GM18520 (cell line): ENCODE data around the gene HERC3.

Source experiments
- ATAC-seq: cut with Tn5 transposase; IDR thresholded peaks from one replicate; pipeline ENCODE4 v1.9.1; 2021; ENCODE audit not compliant: unreplicated experiment

HERC3 gene

DNA sequence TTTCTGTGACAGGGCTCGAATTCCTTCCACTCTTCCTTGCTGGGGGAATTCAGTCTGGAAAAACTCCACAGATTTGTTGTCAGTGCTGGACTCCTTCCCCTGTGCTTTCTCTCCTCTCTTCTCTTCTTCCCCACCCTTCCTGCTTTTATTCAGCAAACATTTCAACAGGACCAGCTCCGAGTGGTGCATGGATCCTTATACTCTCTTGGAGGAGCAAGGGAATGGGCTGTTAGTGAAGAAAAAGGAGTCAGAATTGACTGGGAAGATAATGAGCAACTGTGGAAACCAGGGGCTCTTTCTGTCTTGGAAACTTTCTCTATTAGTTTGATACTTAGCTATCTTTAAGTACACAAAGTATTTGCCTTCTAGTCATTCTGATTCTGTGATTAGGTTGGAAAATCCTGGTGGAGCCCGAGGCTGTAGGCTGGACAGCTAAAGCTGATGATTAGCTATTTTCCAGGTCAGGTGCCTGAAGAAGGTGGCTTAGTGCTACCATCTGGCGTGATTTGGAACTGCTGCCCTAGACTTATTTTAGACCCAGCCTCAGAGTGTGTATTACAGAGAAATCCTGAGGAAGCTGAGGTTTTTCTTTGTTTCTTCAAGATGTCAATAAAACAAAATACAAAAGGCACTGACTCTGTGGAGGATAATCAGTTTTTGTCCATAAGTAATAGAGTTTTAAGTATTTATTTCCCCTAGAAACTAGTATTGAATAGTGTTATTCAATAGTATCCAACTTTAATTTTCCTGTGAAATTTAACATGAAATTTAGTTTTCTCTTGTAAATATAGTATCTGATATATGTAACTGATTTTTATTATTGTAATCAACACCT, 67.0 kb downstream of the HERC3 start:
- peak; percentile 62 for ATAC-seq

DNA sequence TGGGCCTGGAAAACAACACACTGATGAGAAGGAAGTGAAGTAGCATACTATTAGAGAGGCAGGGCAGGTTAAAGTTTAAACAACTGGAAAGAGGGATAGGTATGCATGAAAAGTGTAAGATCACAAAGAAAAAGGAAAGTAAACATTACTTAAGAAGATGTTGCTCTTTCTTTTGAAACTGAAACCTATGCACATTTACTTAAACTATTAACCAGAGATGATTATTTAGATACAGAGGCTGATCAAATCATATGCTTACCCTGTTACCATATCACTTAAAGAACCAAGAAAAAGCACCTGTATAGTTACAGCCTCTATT, 67.6 kb downstream of the HERC3 start:
- no peak for ATAC-seq

DNA sequence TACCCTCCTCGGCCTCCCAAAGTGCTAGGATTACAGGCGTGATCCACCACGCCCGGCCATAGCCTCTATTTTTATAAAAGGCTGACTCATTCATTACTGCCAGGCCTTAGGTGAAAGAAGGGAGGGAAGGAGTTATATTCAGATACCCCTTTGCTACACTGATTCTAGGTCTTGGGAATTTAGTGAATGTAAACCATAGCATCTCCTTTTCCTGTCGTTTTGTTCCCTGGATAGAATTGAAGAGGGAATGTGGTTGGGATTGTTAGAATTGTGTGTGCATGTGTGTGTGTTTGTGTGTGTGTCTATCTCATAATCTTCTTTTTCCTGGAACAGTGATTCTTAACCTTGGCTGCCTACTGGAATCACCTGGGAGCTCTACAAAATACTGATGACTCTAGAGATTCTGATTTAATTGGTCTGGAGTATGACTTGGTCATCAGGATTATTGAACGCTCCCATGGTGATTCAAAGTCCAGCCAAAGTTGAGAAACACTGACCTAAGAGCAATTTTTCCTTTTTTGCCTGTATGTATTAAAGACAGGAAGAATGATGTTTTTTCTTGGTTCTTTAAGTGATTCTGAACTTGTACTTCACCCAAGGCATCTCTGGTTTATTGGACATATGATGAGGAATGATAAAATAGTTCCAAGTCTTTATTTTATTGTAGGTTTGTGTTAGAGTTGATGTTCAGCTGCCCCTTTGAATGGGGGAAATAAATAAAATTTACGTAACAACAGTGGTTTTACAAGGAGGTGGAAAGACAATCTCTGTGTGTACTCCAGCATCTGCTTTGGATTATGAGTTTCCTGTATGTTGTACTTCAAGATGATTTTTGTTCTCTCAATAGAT, 68.4 kb downstream of the HERC3 start:
- ATAC-seq = no peak

DNA sequence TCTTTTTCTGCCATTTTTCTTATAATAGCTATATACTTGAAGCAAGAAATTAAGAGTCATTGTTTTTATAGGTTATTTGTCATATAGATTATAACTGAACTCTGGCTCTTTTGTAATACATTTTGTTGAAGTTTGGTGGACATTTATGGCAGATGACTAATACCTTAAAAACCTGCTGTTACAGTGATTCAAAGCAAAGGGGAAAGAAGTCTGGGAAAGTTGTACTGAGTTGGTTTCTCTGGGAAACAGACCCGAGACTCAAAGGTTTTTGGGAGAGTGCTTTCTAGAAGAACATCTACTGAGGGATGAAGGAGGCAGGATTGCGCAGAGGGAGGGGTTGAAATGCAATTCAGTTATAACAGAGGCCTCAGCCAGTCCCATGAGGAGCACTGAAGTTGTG, 69.5 kb downstream of the HERC3 start:
- no peak for ATAC-seq

DNA sequence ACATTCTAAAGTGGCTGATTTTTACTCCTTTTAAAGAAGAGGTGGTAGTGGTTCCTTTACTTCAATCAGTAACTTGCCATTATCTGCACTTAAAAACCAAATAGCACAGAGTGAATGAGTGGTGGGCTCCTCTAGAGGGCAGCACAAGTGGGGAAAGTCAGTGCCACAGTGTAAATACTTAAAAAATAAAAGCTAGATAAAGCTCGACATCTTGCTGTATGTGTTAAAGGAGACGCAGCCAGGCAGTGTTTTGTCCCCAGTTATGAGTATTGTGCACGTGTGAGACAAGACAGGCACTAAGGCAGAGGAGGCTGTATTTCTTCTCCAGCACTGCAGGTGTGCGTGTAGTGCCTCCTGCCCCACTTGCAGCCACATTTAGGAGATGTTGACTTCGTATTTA, 80.7 kb downstream of the HERC3 start:
- no peak for ATAC-seq

DNA sequence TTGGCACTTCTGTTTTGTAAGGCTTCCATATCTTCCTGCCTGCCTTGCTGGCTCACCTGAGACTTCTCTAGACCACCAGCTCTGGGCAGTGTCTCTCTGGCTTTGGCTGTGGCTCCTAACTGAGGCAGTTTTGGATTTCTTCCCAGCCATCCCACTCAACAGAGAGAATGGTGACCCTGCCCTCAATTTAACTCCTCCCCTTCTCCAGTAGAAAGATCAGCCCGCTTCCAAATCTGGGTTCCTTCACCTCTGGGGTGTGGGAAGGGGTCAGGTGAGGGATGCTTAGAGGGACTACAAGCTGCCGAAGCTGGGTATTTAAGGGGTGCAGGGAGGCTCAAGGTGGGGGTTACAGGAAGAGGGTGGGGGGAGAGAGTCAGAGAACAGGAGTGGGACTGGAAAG, 81.6 kb downstream of the HERC3 start:
- ATAC-seq = no peak

DNA sequence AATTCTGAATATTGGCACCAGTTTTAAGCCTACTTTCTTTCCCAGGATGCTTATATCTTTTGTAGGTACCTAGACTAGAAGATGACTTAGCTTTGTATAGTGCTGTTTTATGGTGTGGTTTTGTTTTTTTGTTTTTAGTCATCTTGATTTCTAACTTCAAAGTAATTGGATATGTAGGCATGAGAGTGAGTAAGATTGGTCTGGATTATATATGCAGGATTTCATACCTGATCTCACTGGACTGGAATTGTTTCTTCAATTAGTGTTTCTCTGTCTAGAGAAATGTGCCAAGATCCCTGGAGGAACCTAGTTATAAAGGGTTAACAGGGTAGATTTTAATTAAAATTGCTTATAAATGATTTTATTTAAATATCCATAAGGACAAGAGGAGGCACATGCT, 82.3 kb downstream of the HERC3 start:
- no peak for ATAC-seq

DNA sequence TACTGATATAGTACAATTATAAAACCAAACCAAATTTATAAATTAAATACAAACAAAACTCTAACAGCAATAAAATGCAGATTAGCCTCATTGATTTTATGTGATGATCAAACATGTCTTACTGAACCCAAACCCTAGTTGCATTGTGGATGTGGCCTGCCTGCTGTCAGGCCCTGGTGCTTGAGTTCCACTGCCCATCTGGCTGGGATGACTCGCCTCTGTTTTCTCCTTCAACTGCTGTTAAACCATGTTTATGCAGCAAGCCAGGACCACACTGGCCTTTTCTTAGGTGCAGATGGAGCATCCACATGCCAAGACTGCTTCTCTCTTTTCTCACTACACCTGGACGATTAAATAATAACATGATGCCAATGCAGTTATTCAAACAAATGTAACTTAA, 82.7 kb downstream of the HERC3 start:
- ATAC-seq = no peak

DNA sequence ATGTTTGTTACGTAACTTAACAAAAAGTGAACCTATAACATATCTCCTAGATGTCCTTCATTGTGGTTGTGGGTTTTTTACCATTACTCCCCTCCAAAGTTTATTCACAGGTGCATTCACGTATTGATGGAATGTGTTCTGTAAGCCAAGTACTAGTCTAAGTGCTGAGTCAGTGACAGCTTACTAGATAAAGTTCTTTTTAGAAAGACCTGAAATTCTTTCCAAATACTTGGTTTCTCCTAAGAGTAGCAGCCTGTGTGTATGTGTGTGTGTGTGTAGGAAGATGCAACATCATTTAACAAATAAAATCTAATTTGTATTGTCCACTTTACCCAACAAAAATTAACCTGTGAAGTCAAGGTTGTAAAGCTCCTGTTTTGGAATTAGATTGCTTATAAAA, 83.3 kb downstream of the HERC3 start:
- ATAC-seq = no peak

DNA sequence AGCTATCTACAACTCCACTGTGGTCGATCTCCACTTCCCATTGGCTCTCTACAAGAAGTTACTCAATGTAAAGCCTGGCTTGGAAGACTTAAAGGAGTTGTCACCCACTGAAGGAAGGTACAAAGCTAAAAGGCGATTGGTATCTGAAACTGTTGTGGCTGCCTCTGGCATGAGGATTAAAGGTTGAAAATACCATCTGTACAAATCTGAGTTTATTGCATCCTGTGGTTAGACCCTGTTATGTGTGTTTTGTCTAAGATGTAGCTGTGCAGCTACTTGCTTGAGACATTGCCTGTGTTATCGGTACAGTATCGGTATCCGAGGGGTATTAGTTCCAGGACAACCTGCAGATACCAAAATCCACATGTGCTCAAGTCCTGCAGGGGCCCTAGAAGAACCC, 88.9 kb downstream of the HERC3 start:
- no peak for ATAC-seq

DNA sequence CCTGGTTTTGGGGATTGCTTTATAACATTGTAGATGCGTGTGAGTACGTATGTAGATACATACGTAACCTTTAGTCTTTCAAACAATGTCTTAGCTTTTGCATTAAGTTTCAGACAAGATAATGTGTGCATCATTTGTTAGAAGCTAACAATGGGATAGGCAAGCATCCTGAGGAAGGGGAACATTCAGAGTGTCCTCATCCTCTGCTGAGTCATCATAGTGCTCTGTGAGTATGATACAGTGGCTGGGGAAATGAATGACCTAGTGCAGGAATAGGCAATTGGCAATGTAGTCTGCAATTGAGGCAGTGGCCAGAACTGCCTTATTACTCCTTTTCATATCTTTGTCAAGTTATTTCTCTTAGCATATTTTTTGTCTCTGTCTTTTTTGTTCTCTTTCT, 98.1 kb downstream of the HERC3 start:
- no peak for ATAC-seq

DNA sequence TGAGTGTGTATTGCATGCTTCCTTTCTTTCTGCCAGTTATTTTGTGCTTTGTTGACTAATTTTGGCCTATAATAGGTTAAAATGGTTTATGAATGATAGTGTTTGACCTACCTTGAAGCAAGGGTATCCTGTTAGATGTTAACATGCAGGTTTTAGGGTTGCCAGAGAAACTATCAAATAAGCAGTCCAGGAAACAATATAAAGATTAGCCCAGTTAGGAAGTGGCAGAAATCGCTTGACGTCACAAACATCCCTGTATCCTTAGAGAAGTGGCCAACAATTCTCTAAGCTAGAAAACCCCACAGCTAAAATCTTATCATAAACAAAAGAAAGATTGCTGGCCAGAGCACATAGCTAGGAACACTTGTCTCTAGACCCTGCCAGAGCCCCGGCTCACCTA, 101.5 kb downstream of the HERC3 start:
- ATAC-seq = no peak

DNA sequence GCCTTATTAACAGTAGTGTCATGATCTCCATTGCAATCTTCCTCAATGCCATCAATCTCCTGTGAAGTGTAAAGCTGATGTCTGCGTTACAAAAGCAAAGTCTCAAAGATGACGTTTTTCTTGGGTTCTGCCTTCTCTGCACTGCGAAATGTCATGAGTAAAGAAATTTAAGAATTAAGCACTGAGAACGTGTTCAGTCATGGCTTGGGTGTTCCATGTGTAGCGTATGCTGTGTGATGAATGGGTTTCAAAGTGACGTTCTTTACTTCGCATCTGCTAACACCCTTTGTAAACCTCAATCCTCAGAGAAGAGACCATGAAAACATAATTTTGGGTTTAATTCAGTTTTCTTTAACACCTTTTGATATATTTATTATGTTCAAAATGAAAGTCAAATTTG, 104.3 kb downstream of the HERC3 start:
- no peak for ATAC-seq

DNA sequence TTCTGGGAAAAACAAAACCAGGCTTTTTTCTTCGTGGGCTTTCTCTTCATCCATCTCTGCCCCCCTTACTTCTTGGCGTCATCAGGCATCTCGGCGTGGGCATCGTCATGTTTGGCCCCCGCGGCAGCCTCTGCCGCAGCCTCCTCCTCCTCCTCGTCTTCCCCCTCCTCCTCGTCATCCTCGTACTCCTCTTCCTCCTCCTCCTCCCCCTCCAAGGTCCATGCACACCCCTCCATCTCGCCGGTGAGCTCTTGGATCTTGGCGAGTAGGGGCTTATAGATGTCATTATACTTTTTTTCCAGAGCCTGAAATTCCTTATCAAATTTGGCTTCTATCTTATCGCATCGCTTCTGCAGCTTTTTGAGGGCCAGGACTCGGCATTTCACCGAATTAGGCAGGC, 104.9 kb downstream of the HERC3 start:
- ATAC-seq = no peak

DNA sequence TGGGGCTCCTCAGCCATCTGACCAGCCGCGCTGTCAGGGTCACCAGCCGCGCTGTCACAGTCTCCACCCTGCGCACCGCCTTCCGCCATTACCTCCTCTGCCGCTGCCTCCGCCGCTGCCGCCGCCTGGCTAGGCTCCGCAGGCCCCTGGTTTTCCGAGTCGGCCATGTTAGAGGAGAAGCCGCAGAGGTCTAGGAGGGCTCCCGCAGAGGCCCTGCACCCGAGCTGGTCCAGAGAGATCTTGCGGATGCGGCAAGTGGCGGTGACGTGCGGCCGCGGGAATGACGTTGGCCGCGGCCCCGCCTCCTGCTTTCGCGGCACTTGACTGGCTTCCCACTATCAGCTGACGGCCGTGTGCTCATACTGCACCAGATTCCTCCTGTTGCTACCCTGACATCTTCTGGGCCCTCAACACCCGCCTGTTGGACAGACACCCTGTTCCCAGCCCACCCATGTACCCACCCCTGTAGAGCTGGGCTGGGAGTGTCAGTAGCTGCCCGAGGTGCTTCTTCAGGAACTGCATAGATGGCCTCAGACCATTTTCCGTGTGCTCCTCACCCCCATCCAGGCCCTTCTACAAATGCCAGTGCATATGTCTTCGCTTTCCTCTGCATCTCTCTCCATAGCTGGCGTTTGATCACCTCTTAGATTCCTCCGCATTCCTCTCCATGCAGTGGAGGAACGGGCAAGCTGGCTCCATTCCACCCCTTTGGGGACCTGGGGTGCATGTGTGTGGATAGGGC, 105.5 kb downstream of the HERC3 start, which contains the start of gene NAP1L5:
Gene NAP1L5 (minus strand): TSS at position 242 of the 742 bp plus-strand sequence. CDS start 75 bp downstream, at position 167.
- ATAC-seq = peak; percentile 89

DNA sequence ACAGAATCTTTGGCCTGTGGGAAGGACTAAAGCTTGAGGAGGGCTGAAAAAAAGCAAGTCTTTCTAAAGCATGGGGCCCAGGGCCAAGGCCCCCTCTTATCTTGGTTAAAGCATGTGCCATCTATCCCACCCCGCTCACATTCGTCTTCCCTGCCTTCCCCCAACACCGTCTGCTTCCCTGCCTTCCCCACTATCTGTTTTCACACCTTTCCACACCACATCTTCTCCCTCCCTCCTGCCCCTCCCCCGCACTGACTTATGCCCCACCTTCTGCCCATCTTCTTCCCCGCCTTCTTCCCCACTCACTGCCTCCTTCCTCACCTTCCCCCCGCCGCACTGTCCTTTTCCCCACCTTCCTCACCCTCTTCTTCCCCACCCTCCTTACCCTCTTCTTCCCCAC, 106.2 kb downstream of the HERC3 start:
- no peak for ATAC-seq

DNA sequence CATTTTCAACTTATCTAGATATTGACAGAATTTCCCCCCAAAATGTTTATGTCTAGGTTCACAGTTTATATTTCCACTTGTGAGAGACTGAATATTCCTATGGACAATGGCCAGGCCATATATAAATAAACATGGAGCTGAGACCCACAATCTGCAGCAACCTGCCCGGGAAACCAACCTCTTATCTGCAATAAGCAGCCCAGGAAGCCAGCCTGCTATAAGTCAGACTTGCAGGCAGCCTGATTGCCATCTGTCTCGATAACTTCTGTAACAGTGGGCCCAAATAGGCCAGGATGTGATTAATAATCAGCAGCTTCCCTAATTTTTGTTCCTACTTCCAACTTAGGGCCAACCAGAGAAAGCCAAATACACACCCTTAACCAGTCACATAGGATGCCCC, 110.5 kb downstream of the HERC3 start:
- ATAC-seq = no peak

DNA sequence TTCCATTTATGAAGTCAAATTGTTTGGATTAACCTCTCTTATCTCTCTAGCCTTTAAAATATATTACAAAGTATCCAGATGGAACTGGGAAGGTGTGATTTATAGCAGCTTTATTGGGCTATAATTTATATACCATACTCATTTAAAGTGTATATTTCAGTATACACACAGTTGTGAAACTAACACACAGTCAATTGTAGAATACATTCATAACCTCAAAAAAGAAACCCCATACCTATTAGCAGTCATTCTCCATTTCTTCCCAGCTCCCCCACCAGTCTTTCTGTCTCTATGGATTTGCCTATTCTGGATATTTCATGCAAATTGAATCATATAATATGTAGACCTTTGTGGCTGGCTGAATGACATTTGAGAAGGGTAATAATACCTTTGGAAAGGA, 112.9 kb downstream of the HERC3 start:
- ATAC-seq = no peak

DNA sequence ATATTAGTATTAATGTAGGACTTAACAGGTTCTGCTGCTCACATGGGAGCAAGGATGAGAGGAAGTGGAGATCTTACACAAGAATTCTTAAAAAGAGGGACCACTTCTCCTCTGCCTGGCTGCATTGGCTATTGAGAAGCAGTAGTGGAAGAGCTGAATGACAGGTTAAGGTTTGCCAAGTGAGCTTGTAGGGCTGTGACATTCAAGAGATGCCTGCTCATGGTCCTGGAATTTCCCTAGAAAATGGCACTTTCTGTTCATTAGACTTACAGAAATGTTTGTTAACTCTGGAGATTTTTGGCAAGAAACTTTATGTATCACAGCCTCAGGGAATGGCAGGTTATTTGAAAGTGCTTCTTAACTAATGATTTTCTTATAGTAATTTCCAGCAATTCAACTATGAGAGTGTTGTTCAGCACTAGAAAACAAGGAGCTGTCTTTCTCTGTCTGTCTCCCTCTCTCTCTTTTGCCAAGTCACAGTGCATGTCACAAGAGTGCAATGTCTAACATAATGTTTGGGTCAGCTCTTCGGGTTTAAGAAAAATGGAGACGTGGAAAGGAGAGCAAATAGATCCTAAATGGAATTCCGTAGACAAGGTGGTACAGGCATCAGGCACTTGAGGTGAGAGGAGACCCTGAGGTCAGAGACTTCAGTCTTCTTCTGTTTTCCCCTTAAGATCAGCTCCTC, 113.7 kb downstream of the HERC3 start:
- ATAC-seq = no peak

DNA sequence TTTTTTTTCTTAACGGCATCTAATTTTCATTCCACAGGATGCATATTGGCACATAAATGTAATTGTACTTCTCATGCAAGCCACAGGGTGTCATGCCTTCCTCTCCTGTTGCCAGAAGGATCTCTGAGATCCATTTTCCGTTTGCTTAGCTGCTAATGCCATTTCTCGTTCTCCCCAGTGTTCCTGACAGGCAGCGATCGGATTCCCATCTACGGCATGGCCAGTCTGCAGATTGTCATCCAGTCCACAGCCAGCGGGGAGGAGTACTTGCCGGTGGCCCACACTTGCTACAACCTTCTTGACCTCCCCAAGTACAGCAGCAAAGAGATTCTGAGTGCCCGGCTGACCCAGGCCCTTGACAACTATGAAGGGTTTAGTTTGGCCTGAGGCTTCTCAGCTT, 114.3 kb downstream of the HERC3 start:
- no peak for ATAC-seq

DNA sequence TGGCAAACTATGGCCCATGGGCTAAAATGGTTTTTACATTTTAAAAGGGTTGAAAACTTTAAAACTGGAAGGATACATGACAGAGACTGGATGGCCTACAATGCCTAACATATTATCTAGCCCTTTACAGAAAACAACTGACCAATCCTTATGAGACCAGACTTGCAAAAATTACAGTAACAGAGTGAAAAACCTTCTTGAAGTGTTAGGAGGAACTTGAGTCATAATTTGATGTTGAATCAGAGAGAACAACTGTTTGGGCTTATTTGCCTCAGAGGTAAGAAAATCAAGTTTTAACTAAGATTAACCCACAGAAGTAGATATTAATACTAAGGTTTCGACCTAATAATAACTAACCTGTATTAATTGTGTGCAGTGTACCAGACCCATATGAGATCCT, 117.7 kb downstream of the HERC3 start:
- peak; percentile 61 for ATAC-seq
